SHP77 (cell line): Measurements from ENCODE around the gene C1QL1.

Experiments
- DNase-seq, 2 experiments: peaks; one replicate each; lab custom pipeline; 2025; lab: John Stamatoyannopoulos, UW

Gene C1QL1

DNA sequence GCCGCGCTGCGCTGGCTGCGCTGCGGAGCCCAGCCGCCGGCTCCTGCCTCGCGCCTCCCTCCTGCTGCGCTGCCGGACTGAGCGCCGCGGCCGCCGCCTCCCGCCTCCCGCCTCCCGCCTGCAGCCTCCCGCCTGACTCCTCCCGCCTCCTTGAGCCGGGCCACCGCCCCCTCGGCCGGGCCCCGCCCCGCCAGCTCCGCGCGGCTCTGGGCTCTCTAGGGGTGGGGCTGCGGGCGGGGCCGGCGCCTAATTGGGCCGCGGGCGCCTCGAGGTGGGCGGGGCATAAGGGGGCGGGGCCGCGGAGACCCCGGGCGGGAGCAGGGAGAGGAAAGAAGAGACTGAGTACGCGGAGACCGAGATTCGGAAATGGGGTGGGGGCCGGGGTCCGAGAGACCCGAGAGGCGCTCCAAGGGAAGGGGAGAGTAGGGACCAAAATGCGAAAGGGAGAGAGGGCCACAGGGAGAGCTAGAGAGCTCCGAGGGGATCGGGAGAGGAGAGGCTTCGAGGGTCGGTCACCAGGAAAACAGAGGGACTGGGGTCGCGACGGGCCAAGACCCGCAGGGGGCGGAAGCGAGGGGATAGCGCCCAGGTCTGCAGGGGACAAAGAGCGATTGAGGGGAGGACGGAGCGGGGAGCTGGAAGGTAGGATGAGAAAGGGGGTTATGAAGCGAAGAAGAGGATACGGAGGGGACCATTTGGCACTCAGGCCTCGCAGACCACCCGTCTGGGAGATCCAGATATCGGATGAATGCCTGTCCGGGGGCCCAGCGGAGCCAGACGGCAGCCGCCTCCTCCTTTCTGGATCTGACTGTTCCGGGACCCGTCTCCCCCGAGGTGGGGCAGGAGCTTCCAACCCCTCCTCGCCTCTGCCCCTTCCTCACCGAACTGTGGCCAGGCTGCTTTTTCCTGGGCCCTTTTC, at the start of gene C1QL1:
Gene C1QL1 (minus strand): TSS at position 79 of the 919 bp plus-strand sequence. CDS start 255 bp downstream, outside the sequence.
- peak; percentile 78 to 86 for DNase-seq

DNA sequence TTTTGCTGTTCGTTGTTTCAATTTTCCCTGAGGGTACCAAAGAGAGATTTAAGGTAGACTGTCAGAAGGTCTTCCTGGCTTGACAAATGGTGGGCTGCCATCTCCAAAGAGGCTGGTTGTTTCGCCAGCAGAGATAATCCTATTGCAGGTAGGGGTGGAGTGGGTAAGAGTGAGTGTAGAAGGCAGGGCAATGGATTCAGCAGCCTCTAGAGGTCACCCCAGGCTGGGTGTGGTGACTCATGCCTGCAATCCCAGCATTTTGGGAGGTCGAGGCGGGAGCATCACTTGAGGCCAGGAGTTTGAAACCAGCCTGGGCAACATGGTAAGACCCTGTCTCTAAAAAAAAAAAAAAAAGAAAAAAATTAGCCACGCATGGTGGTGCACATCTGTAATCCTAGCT, 48.7 kb upstream of the C1QL1 start:
- DNase-seq, result peak in 1 of 2 experiments; percentile 39

DNA sequence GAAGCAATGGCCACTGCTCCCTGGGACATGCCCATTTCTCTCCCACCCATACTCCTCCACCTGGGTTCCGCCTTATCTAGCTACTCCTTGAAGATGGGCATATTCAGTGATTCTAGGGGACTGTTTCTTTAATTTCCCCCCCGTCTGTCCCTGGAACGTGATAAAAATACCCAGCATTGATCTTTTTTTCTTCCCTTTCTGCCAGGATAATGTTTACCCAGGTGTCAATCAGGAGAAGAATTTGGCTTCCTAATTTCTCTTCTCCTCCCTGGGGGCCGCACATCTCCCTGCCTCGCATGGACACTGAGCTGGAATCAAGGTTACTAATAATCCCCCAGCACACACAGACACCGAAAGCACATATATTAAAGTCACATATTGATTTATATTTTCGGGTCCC, 48.1 kb upstream of the C1QL1 start:
- no peak for DNase-seq

DNA sequence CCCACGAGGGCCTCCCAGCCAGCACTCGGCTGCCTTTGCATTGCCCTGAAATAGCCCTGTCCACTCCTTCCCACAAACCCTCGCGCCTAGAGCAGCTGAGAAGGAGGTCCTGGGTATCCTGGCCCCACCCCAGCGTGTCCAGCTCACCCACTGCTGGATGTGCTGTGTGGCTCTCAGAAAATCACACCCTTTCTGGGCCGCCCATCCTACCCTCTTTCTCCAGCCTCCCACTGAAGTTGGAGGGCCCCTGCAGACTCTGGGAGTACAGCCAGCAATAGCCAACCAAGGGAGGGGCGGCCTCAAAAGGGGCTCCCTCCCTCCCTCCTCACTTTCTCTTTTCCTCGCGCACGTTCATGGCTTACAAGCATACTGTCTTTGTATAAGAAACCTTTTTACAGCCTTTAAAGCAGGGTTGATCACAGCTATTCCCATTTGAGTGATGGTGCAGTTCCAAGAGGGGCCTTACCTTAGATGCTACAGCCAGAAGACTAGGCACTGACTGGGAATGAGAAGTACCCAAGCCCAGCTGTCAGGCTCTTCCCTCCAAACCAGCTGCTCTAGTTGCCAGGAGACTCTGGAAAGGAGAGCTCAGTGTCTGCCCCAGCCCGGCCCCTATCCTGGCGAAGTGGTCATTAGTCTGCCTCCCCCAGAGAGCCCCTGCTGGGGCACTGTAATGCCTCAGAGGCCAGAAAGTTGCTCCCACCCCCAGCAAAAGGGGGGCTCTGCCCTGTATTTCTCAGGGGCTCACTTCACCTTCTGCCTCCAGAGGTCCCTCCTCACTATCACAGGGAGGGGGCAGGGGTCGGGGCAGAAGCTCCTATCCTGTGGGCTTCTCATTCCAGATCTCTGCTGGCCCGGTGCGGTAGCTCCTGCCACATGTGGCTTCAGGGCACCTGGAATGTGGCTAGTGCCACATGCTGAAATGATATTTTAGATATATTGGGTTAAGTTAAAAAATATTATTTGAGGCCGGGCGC, 45.2 kb upstream of the C1QL1 start:
- DNase-seq, result peak; percentile 72 to 74

GRCh38 chr17:45011767-45012166, 43.7 kb upstream of the C1QL1 start:
- no peak for DNase-seq

DNA sequence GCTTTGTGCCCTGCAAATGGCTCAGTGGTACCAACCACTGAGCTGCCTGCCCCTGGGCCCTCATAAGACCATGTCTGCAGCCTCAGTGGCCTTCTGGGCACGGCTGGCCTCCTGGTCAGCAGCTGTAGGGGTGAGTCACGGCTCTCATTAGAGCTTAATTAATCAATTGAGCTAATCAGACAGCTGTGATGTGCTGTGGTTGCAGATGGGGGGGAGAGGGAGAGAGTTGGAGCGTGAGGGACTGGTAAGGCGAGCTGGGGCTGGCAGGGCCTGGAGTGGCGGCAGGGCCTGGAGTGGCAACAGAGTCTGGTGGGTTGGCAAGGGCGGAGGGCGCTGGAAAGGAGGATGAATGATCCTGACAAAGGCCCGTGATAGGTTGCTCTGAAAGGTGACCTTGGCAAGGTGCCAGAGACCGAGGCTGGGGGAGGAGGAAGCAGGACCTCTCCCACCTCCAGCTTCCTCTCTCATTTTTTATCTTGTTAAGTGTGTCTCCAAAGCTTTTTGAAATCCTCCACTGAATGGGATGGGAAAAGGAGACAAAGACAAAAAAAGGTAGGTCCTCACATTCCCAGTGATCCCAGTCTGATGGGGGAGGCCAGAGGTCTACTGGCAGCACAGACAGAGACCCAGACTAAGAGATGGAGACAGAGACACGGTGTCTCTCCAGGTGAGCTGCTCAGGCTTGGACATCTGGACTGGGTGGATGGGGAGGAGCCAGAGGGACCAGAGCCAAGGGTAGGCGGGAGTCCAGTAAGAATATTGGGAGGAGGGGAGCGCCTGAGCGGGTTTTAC, 41.8 kb upstream of the C1QL1 start:
- DNase-seq, result no peak

DNA sequence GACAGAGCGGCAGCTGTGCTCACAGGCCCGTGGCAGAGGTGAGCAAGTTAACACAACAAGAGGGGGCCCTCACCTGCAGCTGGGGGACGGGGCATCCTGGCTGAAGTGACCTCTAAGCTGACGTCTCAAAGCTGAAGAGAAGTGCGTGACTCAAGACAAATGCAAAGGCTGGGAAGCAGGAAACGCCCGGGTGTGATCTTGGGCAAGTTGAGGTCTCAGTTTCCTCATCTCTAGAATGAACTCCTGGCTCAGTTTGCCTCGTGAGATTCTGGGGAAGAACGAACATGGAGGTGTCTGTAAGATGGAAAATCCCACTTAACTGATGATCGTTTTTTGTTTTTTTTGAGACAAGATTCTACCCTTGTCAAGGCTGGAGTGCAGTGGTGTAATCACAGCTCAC, 40.1 kb upstream of the C1QL1 start:
- DNase-seq, result no peak

DNA sequence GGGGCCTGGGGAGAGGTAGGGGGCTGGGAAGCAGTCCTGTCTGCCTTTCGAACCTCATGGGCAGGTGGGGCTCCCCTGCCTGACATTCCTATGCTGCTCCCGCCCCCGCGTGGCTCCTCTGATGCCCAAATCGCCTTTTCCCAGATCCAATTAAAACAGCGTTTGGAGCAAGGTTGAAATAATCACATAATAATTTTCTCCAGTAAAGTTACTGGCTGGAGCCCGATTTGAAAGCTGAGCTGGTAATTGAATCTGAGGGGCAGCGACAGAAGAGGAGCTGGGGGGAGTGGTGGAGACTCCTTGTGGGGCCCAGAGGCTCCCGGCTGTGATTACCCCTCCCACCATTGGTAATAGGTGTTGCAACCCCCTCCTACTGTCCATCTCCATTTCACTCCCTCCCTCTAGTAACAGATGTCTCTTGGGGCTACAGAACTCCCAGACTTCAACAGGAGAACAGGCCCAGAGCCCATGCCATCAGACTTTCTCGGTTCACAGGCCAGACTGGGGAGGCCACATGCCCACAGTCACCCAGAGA, 38.9 kb upstream of the C1QL1 start:
- no peak for DNase-seq

GRCh38 chr17:45005700-45006099, 37.6 kb upstream of the C1QL1 start:
- DNase-seq, result no peak

- no peak for DNase-seq
Observed at GRCh38 chr17:45004388-45004787, 36.3 kb upstream of the C1QL1 start.

DNA sequence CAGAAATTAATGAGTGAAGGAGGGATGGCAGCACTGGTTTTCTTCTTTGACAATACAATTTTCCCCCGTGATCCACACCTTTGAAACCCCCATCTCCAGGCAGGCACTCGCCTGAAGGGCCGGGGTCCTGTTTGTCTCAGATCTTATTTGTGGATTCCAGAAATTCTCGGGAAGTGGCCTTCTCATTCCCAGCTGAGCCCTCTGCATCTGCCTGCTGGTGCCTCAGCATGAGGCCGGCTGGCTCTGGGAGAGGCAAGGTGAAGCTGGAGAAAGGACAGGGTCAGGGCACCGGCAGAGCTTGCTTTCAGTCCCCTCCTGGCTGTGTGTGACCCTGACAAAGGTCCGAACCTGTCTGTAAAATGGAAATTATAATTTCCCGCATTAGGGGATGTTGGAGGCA, 35.8 kb upstream of the C1QL1 start:
- no peak for DNase-seq

DNA sequence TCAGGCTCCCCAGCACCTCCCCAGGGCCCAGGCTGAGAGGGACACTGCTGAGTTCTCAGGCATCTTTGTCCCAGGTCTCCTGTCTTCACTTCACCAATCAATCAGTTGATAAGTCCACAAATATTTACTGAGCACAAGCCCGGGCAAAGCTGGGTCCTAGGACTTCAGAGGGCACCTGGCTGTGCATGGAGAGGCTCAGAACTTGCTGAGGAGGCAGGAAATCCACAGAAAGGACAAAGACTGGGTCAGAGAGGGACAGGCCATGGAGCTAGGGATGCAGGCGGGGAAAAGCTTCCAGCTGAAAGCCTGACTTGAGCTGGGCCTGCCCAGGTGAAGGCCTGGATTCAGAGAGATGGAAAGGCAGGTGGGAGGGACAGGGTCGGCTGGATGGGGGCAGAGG, 33.2 kb upstream of the C1QL1 start:
- peak in 1 of 2 experiments; percentile 35 for DNase-seq

DNA sequence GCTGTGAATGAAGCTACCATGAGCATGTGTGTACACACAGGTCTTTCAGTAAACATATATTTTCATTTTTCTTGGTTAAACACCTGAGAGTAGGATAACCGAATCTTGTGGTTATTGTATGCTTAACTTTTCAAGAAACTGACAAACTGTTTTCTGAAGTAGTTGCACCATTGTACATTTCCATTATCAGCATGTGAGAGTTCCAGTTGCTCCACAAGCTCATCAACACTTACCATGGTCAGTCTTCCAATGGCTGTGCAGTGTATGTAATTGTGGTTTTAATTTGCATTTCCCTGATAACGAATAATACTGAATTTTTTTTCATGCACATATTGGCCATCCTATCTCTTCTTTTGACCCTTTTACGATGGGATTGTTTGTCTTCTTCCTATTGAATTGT, 31.3 kb upstream of the C1QL1 start:
- DNase-seq, result no peak

DNA sequence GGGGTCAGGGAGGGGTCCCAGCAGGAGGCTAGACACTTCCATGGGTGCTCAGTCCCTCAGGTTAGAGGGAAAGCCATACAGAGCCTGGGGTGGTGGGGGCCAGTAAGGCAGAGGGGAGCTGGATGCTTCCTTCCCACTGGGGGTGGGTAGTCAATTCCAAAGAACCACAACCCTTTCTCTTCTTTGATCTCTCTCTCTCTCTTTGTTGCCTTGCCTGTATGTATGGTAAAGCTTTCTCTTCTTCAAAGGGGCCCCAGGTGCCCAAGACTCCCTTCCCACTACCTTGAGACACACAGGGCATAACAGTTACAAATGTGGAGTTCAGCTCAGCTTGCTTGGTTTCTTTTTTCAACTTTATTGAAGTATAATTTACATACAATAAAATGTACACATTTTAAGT, 30.5 kb upstream of the C1QL1 start:
- DNase-seq, result no peak

GRCh38 chr17:44997733-44998520, 29.8 kb upstream of the C1QL1 start:
- peak; percentile 43 to 63 for DNase-seq

GRCh38 chr17:44996304-44996703, 28.2 kb upstream of the C1QL1 start:
- DNase-seq, result no peak

DNA sequence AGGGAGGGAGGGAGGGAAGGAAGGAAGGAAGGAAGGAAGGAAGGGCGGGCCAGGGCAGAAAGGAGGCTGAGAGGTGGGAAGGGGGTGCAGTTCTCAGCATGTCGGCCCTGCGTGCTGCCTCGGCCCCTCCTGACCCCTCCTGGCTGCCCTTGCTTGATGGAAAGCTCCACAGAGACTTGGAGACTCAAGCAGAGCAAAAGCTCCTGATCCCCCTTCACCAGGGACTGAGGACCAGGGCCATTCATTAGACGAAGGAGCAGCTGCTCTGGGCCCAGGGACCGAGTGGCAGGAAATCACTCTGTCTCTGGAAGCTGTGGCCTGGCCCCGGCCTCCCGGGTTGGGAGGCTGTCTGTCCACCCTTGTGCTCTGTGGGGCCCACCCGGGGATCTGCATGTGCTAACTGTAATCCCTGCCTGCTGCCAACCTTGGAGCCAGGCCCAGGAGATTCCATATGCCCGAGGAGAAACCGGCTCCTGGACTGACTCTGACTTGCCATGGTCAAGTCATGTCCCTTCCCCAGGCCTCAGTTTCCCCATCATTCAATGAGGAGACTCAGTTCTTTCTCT, 27.4 kb upstream of the C1QL1 start:
- DNase-seq, result no peak

DNA sequence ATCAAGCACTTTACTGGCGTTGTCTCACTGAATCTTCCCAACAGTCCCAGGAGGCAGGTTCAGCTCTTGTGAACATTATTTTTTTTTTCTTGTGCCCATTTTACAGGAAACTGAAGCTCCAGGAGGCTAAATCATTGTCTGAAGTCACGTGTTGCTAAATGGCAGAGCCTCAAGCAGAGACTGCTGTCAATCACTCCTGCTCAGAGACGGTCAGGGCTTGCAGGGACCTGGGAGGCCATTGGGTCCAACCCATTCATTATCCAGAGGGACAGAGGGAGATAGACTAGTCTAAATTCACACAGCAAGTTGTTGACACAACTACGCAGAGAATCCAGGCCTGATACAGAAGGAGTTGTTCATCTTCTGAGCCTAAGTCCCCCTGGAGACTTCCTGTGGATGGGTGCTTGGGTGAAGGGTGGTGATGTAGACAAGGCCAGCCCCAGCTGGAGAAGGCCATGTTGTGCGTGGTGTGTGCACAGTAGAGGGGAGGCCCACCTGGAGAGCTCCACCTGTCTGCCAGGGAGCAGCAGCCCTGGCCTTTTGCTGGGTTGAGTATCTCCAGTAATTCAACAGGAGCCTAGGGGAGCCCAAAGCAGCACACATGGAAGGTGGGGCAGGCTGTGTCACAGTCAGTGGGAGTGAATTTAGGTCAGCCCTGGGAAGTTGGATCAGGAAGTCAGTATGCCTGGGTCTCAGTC, 24.3 kb upstream of the C1QL1 start:
- peak in 1 of 2 experiments; percentile 43 for DNase-seq

- DNase-seq, result no peak
Observed at GRCh38 chr17:44990994-44991393, 22.9 kb upstream of the C1QL1 start.
